OCI-LY3 (cell line): ENCODE data around the gene SHC4.

Source experiments
- H2AFZ ChIP-seq: fragments of 200-600, 300-600 bp; shearing (Covaris generic); 2 replicates; pipeline ENCODE4 v1.6.0; 2014; ENCODE audit warnings: antibody characterized with exemption, low read depth, low read length
- H3K27ac ChIP-seq: fragments of 200-600, 300-600 bp; sonication (generic); 2 replicates; pipeline ENCODE4 v1.5.1; 2014; ENCODE audit warnings: mild to moderate bottlenecking, low read length, moderate library complexity, mixed read lengths
- H3K27me3 ChIP-seq: fragments of 200-600, 300-600 bp; sonication (generic); 2 replicates; pipeline ENCODE4 v1.6.1; 2014; ENCODE audit warnings: low read depth, low read length, mixed read lengths
- H3K36me3 ChIP-seq: fragments of 200-600, 300-600 bp; sonication (generic); replicated peaks from 2 replicates; pipeline ENCODE3; 2014; ENCODE audit warnings: low read depth, low read length, mixed read lengths
- H3K4me1 ChIP-seq: fragments of 300-600, 200-600 bp; sonication (generic); 2 replicates; pipeline ENCODE4 v1.6.1; 2014; ENCODE audit warnings: low read length, mixed read lengths
- H3K4me2 ChIP-seq: fragments of 200-600, 300-600 bp; sonication (generic); 2 replicates; pipeline ENCODE4 v1.6.1; 2014; ENCODE audit warnings: low read length, mixed read lengths
- H3K4me3 ChIP-seq: fragments of 300-600, 200-600 bp; sonication (generic); 2 replicates; pipeline ENCODE4 v1.5.1; 2014; ENCODE audit warnings: antibody characterized with exemption, mild to moderate bottlenecking, low read length, moderate library complexity
- H3K79me2 ChIP-seq: fragments of 300-600, 200-600 bp; shearing (Covaris generic); 2 replicates; pipeline ENCODE4 v1.6.1; 2014; ENCODE audit warnings: mild to moderate bottlenecking, low read length, mixed read lengths
- H3K9ac ChIP-seq: fragments of 300-600, 200-600 bp; shearing (Covaris generic); 2 replicates; pipeline ENCODE4 v1.6.0; 2014; ENCODE audit warnings: mild to moderate bottlenecking, low read length, moderate library complexity
- H3K9me3 ChIP-seq: fragments of 200-600, 300-600 bp; shearing (Covaris generic); 2 replicates; pipeline ENCODE4 v1.6.1; 2014; ENCODE audit warnings: low read length, mixed read lengths; ENCODE audit not compliant: insufficient read depth
- H4K20me1 ChIP-seq: fragments of 200-600, 300-600 bp; sonication (generic); 2 replicates; pipeline ENCODE4 v1.6.1; 2016; ENCODE audit warnings: low read length, mixed read lengths; ENCODE audit not compliant: insufficient read depth
- CTCF ChIP-seq: fragments of 200-600, 300-600 bp; sonication (generic); IDR thresholded peaks from 2 replicates; pipeline ENCODE4 v1.5.1; 2014; ENCODE audit warnings: antibody characterized with exemption, low read length, low read depth
- EZH2phosphoT487 ChIP-seq: fragments of 200-600 bp; shearing (Covaris generic); IDR thresholded peaks from 2 replicates; pipeline ENCODE4 v1.6.1; 2018; ENCODE audit warnings: antibody characterized with exemption, mixed run types, low read depth

Gene SHC4

DNA sequence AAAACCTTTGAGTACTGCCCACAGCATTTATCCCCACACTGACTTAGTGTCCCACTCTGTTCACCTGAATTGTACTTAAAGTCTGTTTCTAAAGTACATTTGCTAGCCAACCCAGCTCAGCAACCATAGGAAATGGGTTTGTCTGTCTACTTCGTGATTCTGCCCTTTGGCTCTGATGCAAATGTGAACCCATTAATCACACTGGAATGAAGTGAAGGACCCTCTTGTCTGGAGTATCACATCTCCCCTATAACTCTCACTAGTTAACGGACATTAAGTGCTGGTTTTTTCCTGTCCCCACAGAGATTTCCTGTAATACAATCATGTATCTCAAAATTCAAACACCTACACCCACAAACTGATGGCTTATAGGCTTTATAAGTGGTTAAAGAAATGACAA is 65.3 kb downstream of the SHC4 start:
- TF ChIP-seq EZH2phosphoT487 (no peak), CTCF (no peak)
- H3K4me2 ChIP-seq = peak overlapping the region; percentile 22; the same call in 1 of the 2 replicates
- H3K4me1 ChIP-seq = no peaks in the 10 kb centered on the region
- no peaks in the 10 kb centered on the region for H4K20me1 ChIP-seq
- peaks cover 16% of the 10 kb centered on the region; the same call in 1 of the 2 replicates for H3K27me3 ChIP-seq
- H2AFZ ChIP-seq = no peak overlapping the region
- no peaks in the 10 kb centered on the region for H3K36me3 ChIP-seq
- no peak overlapping the region for H3K4me3 ChIP-seq
- no peak overlapping the region for H3K9ac ChIP-seq
- H3K27ac ChIP-seq = no peak overlapping the region
- no peaks in the 10 kb centered on the region for H3K9me3 ChIP-seq
- no peaks in the 10 kb centered on the region for H3K79me2 ChIP-seq

GRCh38 chr15:48898032-48898431 is 65.7 kb downstream of the SHC4 start:
- Histone ChIP-seq H3K27me3 (peaks cover 20% of the 10 kb centered on the region; the same call in 1 of the 2 replicates), H3K9ac (no peak overlapping the region), H3K36me3 (no peaks in the 10 kb centered on the region), H3K79me2 (no peaks in the 10 kb centered on the region), H3K4me1 (no peaks in the 10 kb centered on the region), H3K4me3 (no peak overlapping the region), H3K27ac (no peak overlapping the region), H3K4me2 (peak overlapping the region; percentile 22; the same call in 1 of the 2 replicates), H2AFZ (no peak overlapping the region), H3K9me3 (no peaks in the 10 kb centered on the region), H4K20me1 (no peaks in the 10 kb centered on the region)
- TF ChIP-seq CTCF = no peak
- no peak for TF ChIP-seq EZH2phosphoT487

- H4K20me1 ChIP-seq = no peaks in the 10 kb centered on the region
- no peaks in the 10 kb centered on the region for H3K4me1 ChIP-seq
- no peaks in the 10 kb centered on the region for H3K36me3 ChIP-seq
- H3K4me3 ChIP-seq = no peak overlapping the region
- no peaks in the 10 kb centered on the region for H3K79me2 ChIP-seq
- H3K27ac ChIP-seq = no peak overlapping the region
- no peak overlapping the region for H2AFZ ChIP-seq
- peaks cover 22% of the 10 kb centered on the region; the same call in 1 of the 2 replicates for H3K27me3 ChIP-seq
- H3K9me3 ChIP-seq = no peaks in the 10 kb centered on the region
- no peak overlapping the region for H3K4me2 ChIP-seq
- H3K9ac ChIP-seq = no peak overlapping the region
- no peak for TF ChIP-seq EZH2phosphoT487
- TF ChIP-seq CTCF = no peak
Observed at GRCh38 chr15:48896869-48897814, 66.6 kb downstream of the SHC4 start.

GRCh38 chr15:48893311-48893710 is 70.4 kb downstream of the SHC4 start:
- Histone ChIP-seq H3K79me2 (no peaks in the 10 kb centered on the region), H3K27me3 (peaks cover 20% of the 10 kb centered on the region; the same call in 1 of the 2 replicates), H3K4me1 (peaks cover 2% of the 10 kb centered on the region; the same call in 1 of the 2 replicates), H3K36me3 (no peaks in the 10 kb centered on the region), H3K9ac (no peak overlapping the region), H4K20me1 (no peaks in the 10 kb centered on the region), H3K9me3 (no peaks in the 10 kb centered on the region), H3K27ac (no peak overlapping the region), H3K4me2 (no peak overlapping the region), H3K4me3 (no peak overlapping the region), H2AFZ (no peak overlapping the region)
- no peak for TF ChIP-seq CTCF
- TF ChIP-seq EZH2phosphoT487 = no peak
